CD4-positive, alpha-beta memory T cell (primary cell): Measurements from ENCODE around the gene BAHCC1. TPM values are rescaled to one million over a fixed set of nuclear protein-coding genes. Genes with fewer than 3 reads are reported as not detected.
A peak's percentile ranks its signal among the peaks of the same experiment; 100 is the strongest.

Experiments used
- CTCF ChIA-PET: fragments of 350-600 bp; sonication (Branson Sonifier 250); formaldehyde crosslinking; loops from one replicate; lab custom pipeline; 2021; ENCODE audit warnings: inconsistent platforms; ENCODE audit not compliant: partially characterized antibody; lab: Charles Lee
- POLR2A ChIA-PET: fragments of 350-600 bp; sonication (Branson Sonifier 250); formaldehyde crosslinking; loops from one replicate; lab custom pipeline; 2021; ENCODE audit not compliant: partially characterized antibody; lab: Charles Lee
- DNase-seq, 5 donors: peaks; one replicate each; pipeline versions ENCODE4 v3.0.0 to v3.0.0-alpha.2; 2020 to 2022; ENCODE audit warnings: mixed read lengths in 1 of 5
- H3K27ac ChIP-seq: one replicate; pipeline ENCODE4 v1.7.0; 2013; ENCODE audit warnings: low read depth, low read length
- H3K27me3 ChIP-seq: 2 replicates; pipeline ENCODE4 v1.7.0; 2013; ENCODE audit warnings: mild to moderate bottlenecking, low read length, moderate library complexity; ENCODE audit not compliant: insufficient read depth
- H3K36me3 ChIP-seq: 2 replicates; pipeline ENCODE4 v1.7.0; 2013; ENCODE audit warnings: mild to moderate bottlenecking, low read length, moderate library complexity; ENCODE audit not compliant: insufficient read depth
- H3K4me1 ChIP-seq: 2 replicates; pipeline ENCODE4 v1.7.0; 2013; ENCODE audit warnings: mild to moderate bottlenecking, low read length, moderate library complexity; ENCODE audit not compliant: insufficient read depth
- H3K4me3 ChIP-seq, 2 donors: one replicate each; pipeline ENCODE4 v1.7.0; 2013; ENCODE audit warnings: low read length in 2 of 2, mild to moderate bottlenecking in 1 of 2
- H3K9me3 ChIP-seq, 2 donors: one replicate each; pipeline ENCODE4 v1.7.0; 2013; ENCODE audit warnings: low read length in 2 of 2, control low read depth in 1 of 2; ENCODE audit not compliant: control insufficient read depth in 1 of 2
- H3K27ac Mint-ChIP-seq, 7 donors: one replicate each; pipeline ENCODE4 v1.8.0; 2020 to 2021; ENCODE audit warnings: mixed read lengths in 7 of 7, mild to moderate bottlenecking in 6 of 7, inconsistent platforms in 3 of 7, moderate library complexity in 3 of 7
- H3K27me3 Mint-ChIP-seq, 2 donors: one replicate each; pipeline ENCODE4 v1.8.0; 2020 to 2021; ENCODE audit warnings: mixed read lengths in 2 of 2
- H3K36me3 Mint-ChIP-seq, 2 donors: one replicate each; pipeline ENCODE4 v1.8.0; 2020 to 2021; ENCODE audit warnings: mixed read lengths in 2 of 2, inconsistent platforms in 1 of 2, mild to moderate bottlenecking in 1 of 2
- H3K4me1 Mint-ChIP-seq, 4 donors: one replicate each; pipeline ENCODE4 v1.8.0; 2020 to 2021; ENCODE audit warnings: mixed read lengths in 4 of 4, mild to moderate bottlenecking in 1 of 4
- H3K4me3 Mint-ChIP-seq, 8 donors: one replicate each; pipeline ENCODE4 v1.8.0; 2020 to 2021; ENCODE audit warnings: mixed read lengths in 8 of 8, mild to moderate bottlenecking in 7 of 8, moderate library complexity in 6 of 8, inconsistent platforms in 3 of 8
- H3K9me3 Mint-ChIP-seq, 8 donors: one replicate each; pipeline ENCODE4 v1.8.0; 2020 to 2021; ENCODE audit warnings: mixed read lengths in 8 of 8, mild to moderate bottlenecking in 5 of 8, inconsistent platforms in 3 of 8, moderate library complexity in 1 of 8
- intact Hi-C: fragments of 100-400 bp; cut with micrococcal nuclease; formaldehyde crosslinking; loops from one replicate; pipeline ENCODE4 v1.15.1; 2023
- polyA plus RNA-seq, 2 donors: library from polyadenylated mRNA; unstranded; fragments of 300-500 nt; fragmentation: Illumina TruSeq; gene quantifications; one replicate each; pipeline ENCODE4 v1.2.3, GENCODE V29; 2021
- total RNA-seq, 2 experiments: library from RNA; stranded (reverse); gene quantifications; one replicate each; pipeline ENCODE4 v1.2.3, GENCODE V29; 2021

The BAHCC1 gene
- total and polyA plus RNA-seq, 4 experiments from 2014 or later, result not detected

- no peaks in the 10 kb centered on the region for H3K9me3 ChIP-seq
- POLR2A ChIA-PET, result no interaction called here
- H3K27ac ChIP-seq, result no peak overlapping the region
- H3K4me3 ChIP-seq, result no peak overlapping the region
- no peaks in the 10 kb centered on the region for H3K4me1 ChIP-seq
- CTCF ChIA-PET, result no interaction called here
- no peaks in the 10 kb centered on the region for H3K4me1 Mint-ChIP-seq
- H3K27me3 Mint-ChIP-seq, result peaks cover 0 to 2% of the 10 kb centered on the region in 2 donors
- no peaks in the 10 kb centered on the region for H3K9me3 Mint-ChIP-seq
- H3K36me3 ChIP-seq, result no peaks in the 10 kb centered on the region
- intact Hi-C loops, result no loop called here
- no peak for DNase-seq
- no peaks in the 10 kb centered on the region for H3K36me3 Mint-ChIP-seq
- no peaks in the 10 kb centered on the region for H3K27me3 ChIP-seq
- H3K4me3 Mint-ChIP-seq, result no peak overlapping the region
- H3K27ac Mint-ChIP-seq, result no peak overlapping the region
Observed at GRCh38 chr17:81464586-81464985, 69.3 kb downstream of the BAHCC1 start.

DNA sequence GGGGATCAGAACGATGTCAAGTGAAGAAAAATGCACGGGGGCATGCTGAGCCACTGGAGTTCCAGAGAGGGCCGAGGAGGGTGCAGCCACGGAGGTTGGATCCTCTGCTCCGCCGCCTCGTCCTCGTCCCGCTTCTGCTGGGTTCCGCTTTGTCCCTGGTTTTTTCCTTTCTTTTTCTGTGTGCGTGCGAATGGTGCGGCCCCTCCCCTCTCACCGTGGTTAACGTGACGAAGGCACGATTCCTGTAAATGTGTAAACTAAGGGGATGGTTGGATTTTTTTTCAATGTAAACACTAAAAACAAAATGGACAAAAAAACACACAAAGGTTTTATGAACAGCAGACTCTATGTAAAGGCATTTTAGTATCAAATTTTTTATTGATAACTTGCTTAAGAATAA, 70.7 kb downstream of the BAHCC1 start:
- H3K9me3 Mint-ChIP-seq, result no peaks in the 10 kb centered on the region
- no peak overlapping the region for H3K27ac Mint-ChIP-seq
- intact Hi-C loops, result no loop called here
- H3K27me3 ChIP-seq, result no peaks in the 10 kb centered on the region
- ChIA-PET CTCF (no interaction called here), POLR2A (no interaction called here)
- no peaks in the 10 kb centered on the region for H3K36me3 Mint-ChIP-seq
- H3K36me3 ChIP-seq, result no peaks in the 10 kb centered on the region
- peaks cover 0 to 2% of the 10 kb centered on the region in 2 donors for H3K27me3 Mint-ChIP-seq
- no peaks in the 10 kb centered on the region for H3K9me3 ChIP-seq
- H3K27ac ChIP-seq, result no peak overlapping the region
- peak in 1 of 5 donors; percentile 0 for DNase-seq
- H3K4me1 ChIP-seq, result no peaks in the 10 kb centered on the region
- no peaks in the 10 kb centered on the region for H3K4me1 Mint-ChIP-seq
- H3K4me3 ChIP-seq, result no peak overlapping the region
- no peak overlapping the region for H3K4me3 Mint-ChIP-seq

- Mint-ChIP-seq H3K27ac (no peak overlapping the region), H3K27me3 (peaks cover 0 to 2% of the 10 kb centered on the region in 2 donors), H3K36me3 (no peaks in the 10 kb centered on the region), H3K9me3 (no peaks in the 10 kb centered on the region), H3K4me1 (no peaks in the 10 kb centered on the region), H3K4me3 (no peak overlapping the region)
- H3K4me1 ChIP-seq, result no peaks in the 10 kb centered on the region
- intact Hi-C loops, result no loop called here
- CTCF ChIA-PET, result no interaction called here
- no peaks in the 10 kb centered on the region for H3K27me3 ChIP-seq
- peak in 1 of 5 donors; percentile 14 for DNase-seq
- POLR2A ChIA-PET, result no interaction called here
- H3K27ac ChIP-seq, result no peak overlapping the region
- H3K9me3 ChIP-seq, result no peaks in the 10 kb centered on the region
- H3K36me3 ChIP-seq, result no peaks in the 10 kb centered on the region
- H3K4me3 ChIP-seq, result no peak overlapping the region
Observed at GRCh38 chr17:81466564-81467472, 71.6 kb downstream of the BAHCC1 start.

DNA sequence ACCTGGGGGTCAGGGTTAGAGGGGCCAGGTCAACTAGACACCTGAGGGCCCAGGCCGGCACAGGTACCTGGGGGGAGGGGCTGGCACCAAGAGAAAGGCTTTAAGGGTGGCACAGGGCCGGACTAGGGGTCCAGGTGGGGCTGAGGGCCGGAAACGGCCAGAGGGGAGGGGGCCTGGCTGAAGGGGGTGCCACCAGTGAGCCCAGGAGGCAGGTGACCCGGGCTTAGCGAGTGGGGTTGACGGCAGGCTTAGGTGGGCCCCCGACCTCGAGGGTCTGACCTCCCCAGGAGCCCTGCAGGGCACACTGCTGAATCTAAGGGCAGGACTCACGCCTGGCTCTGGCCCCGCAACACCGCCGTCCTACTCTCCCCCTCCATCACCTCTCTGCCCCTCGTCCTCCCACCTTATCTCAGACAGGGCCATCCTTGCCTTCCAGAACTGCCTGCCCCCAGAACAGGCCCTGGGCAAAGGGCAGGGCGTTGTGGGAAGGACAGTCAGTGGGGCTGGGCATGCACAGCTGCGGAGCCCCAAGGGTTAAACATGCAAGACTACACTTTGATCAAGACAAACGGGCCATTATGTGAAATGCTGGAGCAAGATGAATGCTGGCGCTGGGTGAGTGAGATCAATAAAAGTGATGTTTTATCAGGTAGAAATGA, 73.0 kb downstream of the BAHCC1 start:
- intact Hi-C loops, result no loop called here
- Histone ChIP-seq H3K36me3 (no peaks in the 10 kb centered on the region), H3K4me1 (no peaks in the 10 kb centered on the region), H3K27me3 (no peaks in the 10 kb centered on the region), H3K9me3 (no peaks in the 10 kb centered on the region), H3K27ac (no peak overlapping the region), H3K4me3 (no peak overlapping the region)
- ChIA-PET CTCF (no interaction called here), POLR2A (no interaction called here)
- Mint-ChIP-seq H3K4me3 (no peak overlapping the region), H3K9me3 (no peaks in the 10 kb centered on the region), H3K27ac (no peak overlapping the region), H3K4me1 (no peaks in the 10 kb centered on the region), H3K36me3 (no peaks in the 10 kb centered on the region), H3K27me3 (peaks cover 0 to 2% of the 10 kb centered on the region in 2 donors)
- DNase-seq, result peak in 1 of 5 donors; percentile 25

DNA sequence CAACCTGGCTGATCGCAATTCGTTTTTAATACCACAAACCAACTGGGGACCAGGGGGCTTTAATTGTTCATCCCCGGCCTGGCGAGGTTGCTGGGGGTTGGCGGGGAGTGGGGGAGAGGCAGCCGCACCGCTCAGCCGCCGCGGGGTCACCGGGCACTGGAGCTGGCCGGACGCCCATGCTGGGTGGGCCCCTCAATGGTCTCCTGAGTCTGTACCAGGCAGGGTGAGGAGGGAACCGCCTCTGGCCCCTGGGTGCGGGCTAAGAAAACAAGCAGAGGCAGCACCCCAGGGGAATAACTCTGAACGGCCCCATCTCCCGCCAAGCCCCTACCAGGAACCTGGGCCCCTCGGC, 73.5 kb downstream of the BAHCC1 start:
- Histone ChIP-seq H3K4me3 (no peak overlapping the region), H3K27ac (no peak overlapping the region), H3K9me3 (no peaks in the 10 kb centered on the region), H3K36me3 (no peaks in the 10 kb centered on the region), H3K27me3 (no peaks in the 10 kb centered on the region), H3K4me1 (no peaks in the 10 kb centered on the region)
- Mint-ChIP-seq H3K36me3 (no peaks in the 10 kb centered on the region), H3K4me1 (no peaks in the 10 kb centered on the region), H3K9me3 (no peaks in the 10 kb centered on the region), H3K27me3 (peaks cover 0 to 2% of the 10 kb centered on the region in 2 donors), H3K4me3 (no peak overlapping the region), H3K27ac (no peak overlapping the region)
- DNase-seq, result no peak
- CTCF ChIA-PET, result no interaction called here
- intact Hi-C loops, result no loop called here
- POLR2A ChIA-PET, result no interaction called here

GRCh38 chr17:81469266-81469665, 74.0 kb downstream of the BAHCC1 start:
- ChIA-PET CTCF (no interaction called here), POLR2A (no interaction called here)
- Histone ChIP-seq H3K4me3 (no peak overlapping the region), H3K27ac (no peak overlapping the region), H3K9me3 (no peaks in the 10 kb centered on the region), H3K4me1 (no peaks in the 10 kb centered on the region), H3K36me3 (no peaks in the 10 kb centered on the region), H3K27me3 (no peaks in the 10 kb centered on the region)
- Mint-ChIP-seq H3K9me3 (no peaks in the 10 kb centered on the region), H3K4me3 (no peak overlapping the region), H3K4me1 (no peaks in the 10 kb centered on the region), H3K27ac (no peak overlapping the region), H3K27me3 (peaks cover 0 to 2% of the 10 kb centered on the region in 2 donors), H3K36me3 (no peaks in the 10 kb centered on the region)
- peak in 1 of 5 donors; percentile 19 for DNase-seq
- intact Hi-C loops, result no loop called here

GRCh38 chr17:81470270-81470943, 75.2 kb downstream of the BAHCC1 start:
- Histone ChIP-seq H3K27me3 (no peaks in the 10 kb centered on the region), H3K36me3 (no peaks in the 10 kb centered on the region), H3K4me1 (no peaks in the 10 kb centered on the region), H3K9me3 (no peaks in the 10 kb centered on the region), H3K27ac (no peak overlapping the region), H3K4me3 (no peak overlapping the region)
- H3K9me3 Mint-ChIP-seq, result no peaks in the 10 kb centered on the region
- intact Hi-C loops, result no loop called here
- no peaks in the 10 kb centered on the region for H3K27me3 Mint-ChIP-seq
- H3K4me1 Mint-ChIP-seq, result no peaks in the 10 kb centered on the region
- no peak overlapping the region for H3K4me3 Mint-ChIP-seq
- ChIA-PET POLR2A (no interaction called here), CTCF (no interaction called here)
- H3K36me3 Mint-ChIP-seq, result no peaks in the 10 kb centered on the region
- DNase-seq, result peak in 1 of 5 donors; percentile 0
- peak overlapping the region in 2 of 7 donors; percentile 32 to 79 for H3K27ac Mint-ChIP-seq
